Left lung (tissue), 14 donors: Measurements from ENCODE around the gene PWP2. TPM values are rescaled to one million over a fixed set of nuclear protein-coding genes. Genes with fewer than 3 reads are reported as not detected.
A peak's percentile ranks its signal among the peaks of the same experiment; 100 is the strongest.
"Not testable (repeated sequence)": the region's sequence is repeated elsewhere in the genome, so short reads cannot be mapped to it uniquely, and the experiment has no call there.

ENCODE experiments used
- ATAC-seq: fragments of 200-7000 bp; cut with Tn5 transposase; one replicate; pipeline ENCODE4 v1.9.1; 2020; ENCODE audit warnings: moderate library complexity
- DNase-seq, 4 donors: peaks; one replicate each; pipeline ENCODE4 v3.0.0-alpha.2; 2013 to 2020
- H3K27ac ChIP-seq, 2 donors: fragments of 200-600 bp; sonication (generic) in 1 of 2; one replicate each; pipeline versions ENCODE4 v1.5.0 to v1.8.0; 2020 to 2021
- H3K27me3 ChIP-seq, 2 donors: fragments of 200-600 bp; sonication (generic) in 1 of 2; one replicate each; pipeline versions ENCODE4 v1.5.0 to v1.8.0; 2020 to 2021
- H3K36me3 ChIP-seq, 2 donors: fragments of 200-600 bp; sonication (generic) in 1 of 2; one replicate each; pipeline versions ENCODE4 v1.5.0 to v1.8.0; 2020 to 2021
- H3K4me1 ChIP-seq, 2 donors: fragments of 200-600 bp; one replicate each; pipeline ENCODE4 v1.8.0; 2021
- H3K4me3 ChIP-seq, 2 donors: fragments of 200-600 bp; sonication (generic) in 1 of 2; one replicate each; pipeline versions ENCODE4 v1.5.0 to v1.8.0; 2020 to 2021; ENCODE audit warnings: mild to moderate bottlenecking in 1 of 2
- H3K9me3 ChIP-seq, 2 donors: fragments of 200-600 bp; sonication (generic) in 1 of 2; one replicate each; pipeline versions ENCODE4 v1.5.0 to v1.8.0; 2020 to 2021
- CTCF ChIP-seq, 2 donors: fragments of 200-600 bp; sonication (generic) in 1 of 2; IDR thresholded peaks; one replicate each; pipeline versions ENCODE4 v1.5.0 to v1.8.0; 2021; ENCODE audit warnings: antibody characterized with exemption in 2 of 2
- intact Hi-C, 2 donors: fragments of 100-400 bp; cut with DNase I; formaldehyde crosslinking; loops; one replicate each; pipeline versions ENCODE4 v1.11.2 to v1.14.2; 2022
- long read RNA-seq, 12 donors: library from polyadenylated mRNA in 2 of 12; unstranded in 2 of 12; transcript quantifications; one replicate each; pipeline ENCODE4 v2.0.0 and lab custom pipeline, GENCODE V29; 2019 to 2026
- polyA plus RNA-seq, 6 donors: library from polyadenylated mRNA; unstranded; fragments of 120-200 nt; gene quantifications; one replicate each; pipeline ENCODE4 v1.2.1, GENCODE V29; 2013; ENCODE audit not compliant: insufficient read length in 6 of 6
- total RNA-seq, 2 donors: library from RNA; stranded (reverse); fragmentation: NEBNext Ultra II Directional; extraction: Animal tissue kit (Norgen Biotek cat#: 25700); gene quantifications; one replicate each; pipeline ENCODE4 v1.2.1, GENCODE V29; 2021
- donor health status: DM: no; HTN: yes; CAD: no.
- donor health status: DM: no; HTN: no; CAD: no.

PWP2 gene
- total RNA-seq (1 to 10 TPM; 3.9 to 6.7 TPM), polyA plus RNA-seq (10 to 100 TPM in 1 of 6 donors, 1 to 10 TPM in 5; 1.7 to 10.8 (median 8.6) TPM)
- long read RNA-seq, donor 1, result 0 reads
- long read RNA-seq, donor 2, result 0 reads
- long read RNA-seq, donor 3, partial matches to known transcripts, result 0 of 3 reads
- long read RNA-seq, donor 3, other reads (novel, unspliced or antisense), result 0 of 3 reads
- long read RNA-seq, donor 4, result 0 reads
- long read RNA-seq, donor 5, result 0 reads
- long read RNA-seq, donor 6, result 0 reads
- long read RNA-seq, donor 7, result 0 reads
- long read RNA-seq, donor 8, result 0 reads
- long read RNA-seq, donor 9, result 0 reads
- long read RNA-seq, donor 10, partial matches to known transcripts, result 0 of 1 reads
- long read RNA-seq, donor 10, other reads (novel, unspliced or antisense), result 1 of 1 reads
- long read RNA-seq, donor 11, result 0 reads
- long read RNA-seq, donor 12, partial matches to known transcripts, result 0 of 2 reads
- long read RNA-seq, donor 12, other reads (novel, unspliced or antisense), result 0 of 2 reads

DNA sequence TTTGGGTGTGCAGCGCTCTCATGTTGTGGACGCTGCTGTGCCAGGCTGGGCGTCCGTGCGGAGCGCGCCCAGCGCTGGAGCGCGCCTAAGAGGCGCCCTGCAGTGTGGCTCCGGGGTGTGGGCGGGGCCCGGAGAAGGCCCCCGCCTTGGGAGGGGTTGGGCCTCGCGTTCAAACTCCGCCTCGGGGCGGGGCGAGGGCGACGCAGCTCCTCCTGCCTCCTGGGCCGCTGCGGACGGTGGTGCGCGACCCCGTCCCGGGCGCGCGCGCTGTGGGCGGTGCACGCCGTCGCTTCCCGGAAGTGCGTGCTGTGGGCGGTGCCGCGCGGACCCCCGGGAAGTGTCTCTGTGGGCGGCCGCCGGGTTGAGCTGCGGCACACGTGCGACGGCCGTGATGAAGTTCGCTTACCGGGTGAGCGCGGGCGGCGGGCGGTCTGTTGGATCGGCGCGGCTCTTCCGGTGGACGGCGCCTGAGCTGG is at the start of gene PWP2:
TSS of gene PWP2 (plus strand) at position 374 of the 476 bp plus-strand sequence. CDS start at position 392, 18 bp downstream.
- H3K27me3 ChIP-seq, H3K36me3 ChIP-seq, H3K27ac ChIP-seq, H3K9me3 ChIP-seq, intact Hi-C loops, H3K4me1 ChIP-seq: not testable (repeated sequence)
- ATAC-seq (peak; percentile 98), DNase-seq (peak in 3 of 4 donors; percentile 24 to 60 (median 33))
- peak within 1 kb of the TSS; percentile 19 to 31 for H3K4me3 ChIP-seq

DNA sequence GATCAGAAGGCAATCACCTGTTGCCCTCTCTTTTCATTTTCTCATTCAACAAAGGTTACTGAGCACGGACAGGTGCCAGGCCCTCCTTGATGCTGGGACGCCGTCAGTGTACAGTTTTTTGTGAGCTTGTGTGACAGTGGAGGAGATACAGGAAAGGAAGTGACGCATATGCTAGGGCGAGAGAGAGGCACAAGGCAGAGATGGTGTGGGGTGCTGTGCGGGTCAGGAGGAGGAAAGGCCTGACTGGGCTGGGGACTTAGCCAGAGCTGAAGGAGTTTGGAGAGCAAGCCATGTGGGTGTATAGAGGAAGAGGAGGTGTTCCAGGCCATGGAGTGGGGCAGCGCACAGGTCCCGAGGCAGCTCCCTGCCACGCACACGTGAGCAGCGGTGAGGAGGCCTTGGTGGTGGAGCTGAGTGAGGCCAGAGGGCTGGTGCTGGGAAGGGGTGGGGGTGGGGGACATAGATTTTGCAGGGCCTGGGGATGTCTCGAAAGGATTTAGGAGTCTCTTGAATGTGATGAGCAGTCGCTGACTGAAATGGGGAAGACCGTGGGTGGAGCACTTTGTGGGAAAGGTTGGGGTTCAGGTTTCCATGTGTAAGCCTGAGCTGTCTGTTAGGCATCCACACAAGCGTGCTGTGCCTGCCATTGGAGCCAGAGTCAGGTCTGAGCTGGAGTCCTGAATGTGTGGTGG is 49.1 kb upstream of the PWP2 start:
- intact Hi-C loops, result loop anchor here in 1 of 2 donors (5.0 kb wide), 1 partner anchor 36 kb away; no protein-coding TSS in a partner anchor
- Histone ChIP-seq H3K27ac (no peak overlapping the region), H3K9me3 (no peaks in the 10 kb centered on the region), H3K4me1 (no peaks in the 10 kb centered on the region), H3K27me3 (no peaks in the 10 kb centered on the region), H3K36me3 (peaks cover 0 to 91% of the 10 kb centered on the region in 2 donors), H3K4me3 (no peak overlapping the region)
- TF ChIP-seq CTCF (IDR thresholded peaks at IDR 0.05), result no peak
- ATAC-seq (no peak), DNase-seq (no peak)

DNA sequence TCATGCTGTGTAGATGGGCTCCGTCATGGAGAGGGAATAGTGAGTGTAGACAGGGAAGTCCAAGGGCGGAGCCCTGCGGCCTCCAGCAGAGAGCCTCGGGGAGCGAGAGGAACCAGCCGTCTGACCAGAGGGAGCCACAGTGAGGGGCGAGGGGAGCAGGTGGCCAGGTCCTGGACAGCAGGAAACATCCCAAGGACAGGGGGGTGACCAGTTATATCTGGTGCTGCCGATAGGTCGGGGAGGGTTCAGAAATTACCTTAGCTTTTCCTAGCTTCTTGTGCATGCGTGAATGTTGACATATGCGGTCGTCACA is 48.6 kb upstream of the PWP2 start:
- H3K4me1 ChIP-seq, result no peaks in the 10 kb centered on the region
- intact Hi-C loops, result loop anchor here in 1 of 2 donors (5.0 kb wide), 1 partner anchor 36 kb away; no protein-coding TSS in a partner anchor
- ATAC-seq, result no peak
- H3K36me3 ChIP-seq, result peaks cover 0 to 91% of the 10 kb centered on the region in 2 donors
- TF ChIP-seq CTCF (IDR thresholded peaks at IDR 0.05), result no peak
- H3K27ac ChIP-seq, result no peak overlapping the region
- DNase-seq, result no peak
- no peaks in the 10 kb centered on the region for H3K9me3 ChIP-seq
- no peaks in the 10 kb centered on the region for H3K27me3 ChIP-seq
- H3K4me3 ChIP-seq, result no peak overlapping the region

DNA sequence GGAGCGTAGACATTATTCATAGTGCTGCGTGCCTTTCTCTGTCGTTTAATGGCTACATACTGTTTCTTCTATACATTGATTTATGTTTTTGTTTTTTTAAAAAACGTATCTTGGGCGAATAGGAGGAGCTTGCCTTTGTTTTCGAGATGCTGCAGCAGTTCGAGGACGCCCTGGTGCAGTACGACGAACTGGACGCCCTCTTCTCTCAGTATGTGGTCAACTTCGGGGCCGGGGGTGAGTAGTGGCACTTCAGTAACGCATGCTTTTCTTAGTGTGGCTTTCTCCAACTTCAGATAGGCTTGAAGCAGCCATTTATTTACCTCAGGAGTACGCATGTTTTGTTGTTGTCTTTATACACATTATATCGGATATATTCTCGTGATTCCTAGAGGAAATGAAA is 48.2 kb upstream of the PWP2 start:
- no peaks in the 10 kb centered on the region for H3K9me3 ChIP-seq
- H3K4me3 ChIP-seq, result no peak overlapping the region
- H3K36me3 ChIP-seq, result peaks cover 0 to 91% of the 10 kb centered on the region in 2 donors
- no peaks in the 10 kb centered on the region for H3K27me3 ChIP-seq
- TF ChIP-seq CTCF (IDR thresholded peaks at IDR 0.05), result no peak
- intact Hi-C loops, result loop anchor here in 1 of 2 donors (5.0 kb wide), 1 partner anchor 37 kb away; no protein-coding TSS in a partner anchor
- ATAC-seq (no peak), DNase-seq (no peak)
- no peak overlapping the region for H3K27ac ChIP-seq
- no peaks in the 10 kb centered on the region for H3K4me1 ChIP-seq

- no peak for ATAC-seq
- no peak for DNase-seq
- Histone ChIP-seq H3K36me3 (peaks cover 0 to 89% of the 10 kb centered on the region in 2 donors), H3K4me1 (no peaks in the 10 kb centered on the region), H3K4me3 (no peak overlapping the region), H3K9me3 (no peaks in the 10 kb centered on the region), H3K27me3 (no peaks in the 10 kb centered on the region), H3K27ac (no peak overlapping the region)
- intact Hi-C loops, result loop anchor here in 1 of 2 donors (5.0 kb wide), 1 partner anchor 37 kb away; no protein-coding TSS in a partner anchor
- no peak for TF ChIP-seq CTCF (IDR thresholded peaks at IDR 0.05)
These were observed 47.5 kb upstream of the PWP2 start for GRCh38 chr21:44059710-44060109.
